ENCODE measurements around the gene BRAT1.

Gene BRAT1

DNA sequence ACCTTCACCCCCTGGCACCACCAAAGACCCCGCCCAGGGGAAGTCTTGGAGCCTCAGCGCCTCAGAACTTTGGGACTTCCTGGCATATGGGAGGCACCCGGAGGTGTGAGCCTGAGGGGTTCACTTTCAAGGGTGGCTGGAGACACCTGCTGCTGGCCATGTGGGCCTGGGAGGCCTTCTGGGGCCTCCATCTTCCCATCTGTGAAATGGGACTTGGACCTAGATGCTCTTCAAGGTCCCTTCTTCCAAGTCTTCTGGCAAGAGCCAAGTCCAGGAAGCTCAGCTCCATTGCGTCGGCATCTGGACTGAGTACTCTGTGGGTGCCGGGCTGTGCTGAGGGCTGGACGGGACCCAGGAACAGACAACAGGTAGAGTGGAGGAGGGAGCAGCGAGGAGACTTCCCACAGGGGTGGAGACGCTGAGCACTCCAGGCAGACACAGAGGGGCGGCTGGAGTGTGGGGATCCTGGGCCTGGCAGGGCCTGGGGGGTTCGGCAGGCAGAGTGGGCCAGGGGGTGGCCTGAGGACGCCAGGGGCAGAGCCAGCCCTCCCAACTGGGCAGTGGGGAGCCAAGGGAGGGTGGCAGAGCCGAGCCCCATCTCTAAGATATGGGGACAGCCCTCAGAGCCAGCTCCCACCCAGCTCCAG lies 45.1 kb downstream of the BRAT1 start:
- no peak for DNase-seq (ENCODE audit: low read depth)

DNA sequence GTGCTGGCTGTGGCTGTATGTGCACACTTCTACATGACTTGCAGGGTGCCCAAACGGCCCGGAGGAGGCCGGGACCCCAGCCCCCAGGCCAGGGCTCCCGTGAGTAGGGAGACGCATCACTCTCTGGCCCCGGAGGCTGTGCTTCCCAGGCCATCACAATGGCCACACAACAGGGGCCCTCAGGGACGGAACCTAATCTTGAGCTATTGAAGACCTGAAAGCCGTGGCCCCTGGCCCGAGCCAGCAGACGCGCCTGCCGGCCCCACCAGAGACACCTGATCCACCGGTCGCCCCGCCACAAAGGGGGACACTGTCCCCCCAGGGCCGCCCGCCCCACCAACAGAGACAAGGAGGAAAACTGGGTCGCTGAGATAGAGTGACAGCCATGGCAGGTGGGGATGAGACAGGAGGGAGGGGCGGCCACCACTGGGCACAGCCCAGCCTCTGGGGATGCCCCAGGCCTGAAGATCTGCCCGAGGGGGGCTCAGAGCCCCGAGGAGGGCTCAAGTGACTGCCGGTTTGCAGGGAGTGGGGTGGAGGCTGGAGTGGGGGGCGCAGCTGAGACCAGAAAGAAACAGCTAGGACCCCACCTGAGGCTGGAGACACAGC lies 45.9 kb downstream of the BRAT1 start:
- DNase-seq (ENCODE audit: low read depth): no peak

DNA sequence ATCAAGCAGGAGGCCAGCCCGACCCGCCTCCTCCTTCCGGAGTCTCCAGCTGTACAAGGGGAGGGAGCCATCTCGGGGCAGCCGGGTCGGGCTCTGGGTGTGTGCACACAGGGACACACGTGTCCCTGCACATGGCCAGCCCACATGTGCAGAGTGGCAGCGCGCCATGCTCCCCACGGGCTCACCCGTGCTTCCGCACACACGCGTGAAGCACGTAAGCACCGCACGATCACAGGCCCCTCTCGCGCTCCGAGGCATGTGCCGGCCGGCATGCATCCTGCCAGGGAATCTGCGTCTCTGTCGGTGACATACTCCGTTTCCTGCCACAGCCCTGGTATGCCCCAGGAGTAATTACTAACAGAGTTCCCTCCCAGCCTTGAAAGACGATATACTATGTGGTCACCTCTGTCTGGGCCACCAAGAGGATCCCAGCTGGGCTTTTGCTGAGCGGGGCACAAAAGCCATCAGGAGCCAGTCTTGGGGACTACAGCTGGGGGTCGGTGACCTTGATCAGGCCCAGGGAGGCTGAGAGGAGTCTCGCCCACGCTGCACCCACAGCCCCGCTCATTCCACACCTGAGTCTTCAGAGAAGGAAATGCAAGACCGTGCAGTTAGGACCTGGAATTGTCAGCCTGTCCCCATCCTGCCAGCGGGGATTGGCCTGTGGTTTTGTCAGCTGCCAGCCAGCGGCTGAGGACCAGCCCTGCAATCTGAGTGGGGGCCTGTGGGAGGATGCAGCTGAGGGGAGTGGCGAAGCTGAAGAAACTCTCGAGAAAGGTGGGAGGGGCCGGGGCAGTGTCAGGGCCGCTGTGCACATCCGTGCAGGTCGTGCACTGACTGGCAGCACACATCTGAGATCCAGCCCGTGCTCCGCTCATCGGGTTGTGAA lies 46.8 kb downstream of the BRAT1 start:
- peak; percentile 52 for DNase-seq (ENCODE audit: low read depth)

DNA sequence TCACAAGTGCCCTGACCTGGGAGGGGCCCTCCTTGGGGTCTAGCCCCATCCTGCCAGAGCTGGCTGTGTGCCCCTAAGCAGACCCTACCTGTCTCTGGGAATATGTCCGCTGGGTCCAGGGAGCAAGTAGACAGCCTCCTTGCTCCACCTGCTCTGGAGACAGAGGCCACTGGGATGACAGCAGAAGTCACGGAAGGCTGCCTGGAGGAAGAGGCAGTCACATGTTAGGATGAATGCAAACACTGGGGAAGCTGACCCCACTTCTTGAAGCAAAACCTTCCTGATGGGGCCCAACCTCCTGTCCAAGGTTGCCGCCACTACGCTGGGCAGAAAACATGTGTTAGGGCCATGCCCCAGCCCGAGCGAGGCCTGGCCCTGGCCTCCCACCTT lies 47.4 kb downstream of the BRAT1 start:
- no peak for DNase-seq (ENCODE audit: low read depth)

DNA sequence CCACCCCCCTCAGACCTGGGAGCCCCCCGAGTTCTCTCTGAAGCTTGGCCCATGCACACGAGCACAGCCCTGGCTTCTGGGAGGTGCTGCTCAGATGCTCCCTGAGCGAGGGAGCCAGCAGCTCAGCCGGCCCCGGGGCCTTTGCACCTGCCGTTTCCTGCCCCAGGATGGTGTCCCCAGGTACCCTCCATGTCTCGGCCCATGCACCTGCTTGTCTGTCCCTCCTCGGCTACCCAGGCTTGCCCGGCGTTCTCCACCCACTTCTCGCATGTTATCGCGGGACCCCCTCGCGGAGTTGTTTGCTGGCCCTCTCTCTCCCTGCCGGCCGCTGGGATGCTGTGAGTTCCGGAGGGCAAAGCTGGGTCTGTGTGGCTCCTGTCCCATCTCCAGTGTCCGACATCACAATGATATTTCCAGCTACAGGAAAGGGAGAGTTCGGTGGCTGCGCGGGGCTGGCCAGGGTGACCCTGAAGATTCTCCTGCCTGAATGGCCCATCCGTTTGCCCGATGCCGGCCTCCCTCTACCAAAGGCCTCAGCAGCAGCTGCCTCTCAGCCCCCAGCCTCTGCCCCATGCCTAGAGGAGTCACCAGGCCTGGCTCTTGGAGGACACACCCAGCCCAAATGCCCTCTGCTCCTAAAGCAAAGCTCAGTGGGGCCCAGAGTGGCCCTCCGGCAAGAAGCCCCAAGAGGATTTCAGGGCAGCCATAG lies 48.0 kb downstream of the BRAT1 start:
- no peak for DNase-seq (ENCODE audit: low read depth)

DNA sequence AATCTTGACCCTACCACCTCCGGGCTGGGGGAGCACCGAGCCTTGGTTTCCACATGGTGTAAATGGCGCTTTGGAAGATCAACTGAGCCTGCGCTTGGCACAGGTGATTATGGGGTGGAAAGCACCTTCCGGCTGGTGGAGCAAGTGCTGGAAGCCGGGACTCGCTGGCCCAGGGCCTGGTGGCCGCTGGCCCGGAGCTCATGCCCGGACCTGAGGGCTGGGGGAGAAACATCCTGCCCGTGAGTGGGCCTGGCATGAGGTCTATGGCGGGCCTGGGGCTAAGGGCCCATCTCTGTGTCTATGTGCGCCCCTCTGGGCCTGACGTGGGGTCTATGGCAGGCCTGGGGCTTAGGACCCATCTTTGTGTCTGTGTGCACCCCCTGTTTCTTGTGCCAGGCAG lies 49.9 kb downstream of the BRAT1 start:
- DNase-seq (ENCODE audit: low read depth): no peak

DNA sequence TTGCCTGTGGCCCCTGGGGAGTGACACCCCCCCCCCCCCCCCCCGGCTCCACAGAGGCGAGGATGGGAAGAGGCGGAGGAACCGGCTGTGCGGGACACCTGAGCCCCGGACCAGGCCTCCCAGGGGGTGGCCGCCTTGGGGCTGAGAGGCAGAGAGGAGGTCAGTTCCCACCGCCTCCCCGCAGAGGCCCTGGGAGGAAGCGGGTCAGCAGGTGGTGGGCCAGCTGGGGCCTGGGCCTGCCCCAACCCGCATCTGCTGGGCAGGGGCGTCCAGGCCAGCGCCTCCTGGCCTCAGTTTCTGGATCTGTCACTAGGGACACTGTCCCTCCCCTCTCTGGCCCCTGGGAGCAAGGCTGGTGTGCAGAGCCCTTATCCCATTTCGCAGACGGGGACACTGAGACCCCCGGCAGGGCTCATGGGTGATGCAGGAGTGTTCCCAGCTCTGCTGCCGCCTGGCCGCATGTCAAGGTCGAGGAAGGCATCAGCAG lies 50.4 kb downstream of the BRAT1 start:
- DNase-seq (ENCODE audit: low read depth): no peak

DNA sequence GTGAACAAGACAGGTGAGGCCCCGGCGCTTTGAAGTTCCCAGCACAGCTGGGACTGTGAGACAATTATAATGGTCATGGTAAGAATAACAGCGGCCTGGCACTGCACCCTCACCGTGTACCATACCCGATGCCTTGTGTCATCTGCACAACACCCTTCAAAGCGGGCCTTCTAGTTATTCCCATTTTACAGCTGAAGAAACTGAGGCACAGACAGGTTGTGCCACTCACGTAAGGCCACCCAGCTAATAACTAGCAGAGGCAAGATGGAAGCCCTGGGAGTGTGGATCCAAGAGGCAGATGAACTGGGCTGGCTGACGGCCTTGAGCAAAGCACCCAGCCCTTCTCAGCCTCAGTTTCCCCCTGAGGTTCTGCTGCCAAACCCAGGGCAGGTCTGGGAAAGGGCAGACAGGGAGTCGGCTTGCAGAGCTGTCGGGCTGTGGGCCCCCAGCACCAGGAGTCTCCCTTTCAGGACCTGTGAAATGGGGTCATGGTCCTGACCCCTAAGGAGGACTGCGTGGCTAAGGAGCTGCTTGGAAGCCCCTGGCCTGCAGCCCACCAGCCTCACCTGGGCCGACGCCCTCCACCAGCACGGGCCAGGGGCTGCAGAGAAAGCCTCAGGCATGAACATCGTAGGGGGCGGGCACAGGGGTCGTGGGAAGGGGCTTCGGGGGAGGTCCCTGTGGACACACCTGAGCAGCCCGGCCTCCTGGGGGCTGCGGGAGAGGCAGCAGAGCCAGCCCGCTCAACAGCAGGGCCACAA lies 51.0 kb downstream of the BRAT1 start:
- no peak for DNase-seq (ENCODE audit: low read depth)

DNA sequence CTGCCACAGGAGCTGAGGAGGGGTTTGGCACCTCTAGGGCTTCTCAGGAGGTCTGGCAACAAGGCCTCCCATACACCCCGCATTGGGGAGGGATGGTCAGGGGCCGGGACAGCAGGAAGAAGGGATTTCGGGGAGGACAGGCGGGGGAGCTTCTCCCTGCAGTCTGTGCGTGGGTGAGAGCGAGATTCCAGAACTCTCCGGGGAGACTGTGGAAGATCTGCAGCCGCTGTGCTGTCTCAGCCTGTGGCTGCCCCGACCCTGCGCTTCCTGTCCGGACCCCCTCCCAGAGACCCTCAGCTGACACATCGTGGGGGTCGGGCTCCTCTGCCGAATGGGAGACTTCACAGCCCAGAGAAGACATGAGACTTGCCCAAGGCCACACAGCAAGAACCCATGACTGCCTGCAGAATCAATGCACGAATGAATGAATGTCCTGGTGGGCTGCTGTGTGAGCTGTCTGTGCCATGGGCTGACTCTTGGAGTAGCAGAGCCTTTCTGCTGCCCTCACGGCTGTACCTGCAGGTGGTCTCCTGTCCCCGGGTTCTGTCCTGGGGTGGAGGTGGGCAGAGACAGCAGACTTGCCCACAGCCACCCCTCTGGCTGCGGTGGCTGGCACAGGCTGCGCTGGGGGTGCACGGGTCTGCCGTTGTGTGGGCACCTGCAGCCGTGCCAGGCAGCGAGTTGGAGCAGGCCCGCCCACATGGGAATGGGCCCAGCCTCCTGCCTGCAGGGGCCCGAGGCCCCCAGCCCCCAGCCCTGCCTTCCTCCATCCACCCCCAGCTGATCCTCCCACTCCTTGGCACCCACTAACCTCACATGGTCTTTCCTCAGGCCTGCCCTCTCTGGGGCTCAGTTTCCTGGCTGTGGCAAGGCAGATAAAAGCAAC lies 52.0 kb downstream of the BRAT1 start:
- DNase-seq (ENCODE audit: low read depth): no peak

DNA sequence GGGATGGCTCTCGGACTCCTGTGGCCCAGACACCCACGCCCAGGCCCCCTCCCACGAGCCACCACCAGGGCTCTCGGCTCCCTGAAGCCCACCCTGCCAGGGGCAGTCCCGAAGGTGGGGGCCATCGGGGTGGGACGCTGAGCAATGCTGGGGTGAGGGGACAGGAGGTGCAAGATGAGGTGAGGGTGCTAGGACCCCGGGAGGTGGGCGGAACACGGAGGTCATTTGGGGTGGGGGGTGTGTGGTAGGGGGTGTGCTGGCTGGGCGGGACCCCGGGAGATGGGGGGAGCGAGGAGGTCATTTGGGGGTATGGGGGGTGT lies 52.7 kb downstream of the BRAT1 start:
- DNase-seq (ENCODE audit: low read depth): no peak

DNA sequence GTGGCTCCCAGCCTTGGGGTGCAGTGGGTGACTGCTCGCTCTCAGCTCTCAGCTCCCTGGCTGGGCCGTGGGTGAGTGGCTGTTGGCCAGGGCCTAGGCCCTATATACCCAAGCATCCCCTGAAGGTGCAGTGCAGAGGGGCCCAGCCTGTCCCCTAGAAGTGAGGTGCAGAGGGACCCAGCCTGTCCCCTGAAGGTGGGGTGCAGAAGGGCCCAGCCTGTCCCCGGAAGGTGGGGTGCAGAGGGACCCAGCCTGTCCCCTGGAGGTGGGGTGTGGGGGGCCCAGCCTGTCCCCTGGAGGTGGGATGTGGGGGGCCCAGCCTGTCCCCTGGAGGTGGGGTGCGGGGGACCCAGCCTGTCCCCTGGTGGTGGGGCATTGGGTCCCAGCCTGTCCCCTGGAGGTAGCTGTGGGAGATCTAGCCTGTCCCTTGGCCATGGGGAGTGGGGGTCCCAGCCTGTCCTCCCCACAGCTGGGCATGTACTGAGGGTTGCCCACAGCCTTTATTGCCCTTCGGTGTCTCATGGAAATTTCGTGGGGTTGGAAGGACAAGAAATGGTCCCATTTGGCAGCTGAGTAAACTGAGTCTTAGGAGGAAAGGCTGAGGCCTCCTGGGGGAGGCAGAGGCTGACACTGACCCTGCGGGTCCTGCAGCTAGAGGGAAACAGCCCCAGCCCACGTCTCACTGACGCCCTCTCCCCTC lies 53.2 kb downstream of the BRAT1 start:
- DNase-seq (ENCODE audit: low read depth): no peak

DNA sequence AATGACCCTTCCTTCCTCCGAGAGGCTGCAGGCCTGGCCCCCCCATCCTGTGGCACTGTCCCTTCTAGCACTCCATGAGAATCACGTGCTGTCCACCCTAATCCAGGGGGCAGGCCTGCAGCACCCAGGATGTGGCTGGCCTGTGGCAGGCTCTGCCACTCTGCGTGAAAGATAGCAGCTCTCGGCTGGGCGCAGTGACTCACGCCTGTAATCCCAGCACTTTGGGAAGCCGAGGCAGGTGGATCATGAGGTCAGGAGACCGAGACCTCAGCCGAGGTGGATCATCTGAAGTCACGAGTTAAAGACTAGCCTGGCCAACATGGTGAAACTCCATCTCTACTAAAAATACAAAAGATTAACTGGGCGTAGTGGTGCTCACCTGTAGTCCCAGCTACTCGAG lies 54.6 kb downstream of the BRAT1 start:
- DNase-seq (ENCODE audit: low read depth): no peak

DNA sequence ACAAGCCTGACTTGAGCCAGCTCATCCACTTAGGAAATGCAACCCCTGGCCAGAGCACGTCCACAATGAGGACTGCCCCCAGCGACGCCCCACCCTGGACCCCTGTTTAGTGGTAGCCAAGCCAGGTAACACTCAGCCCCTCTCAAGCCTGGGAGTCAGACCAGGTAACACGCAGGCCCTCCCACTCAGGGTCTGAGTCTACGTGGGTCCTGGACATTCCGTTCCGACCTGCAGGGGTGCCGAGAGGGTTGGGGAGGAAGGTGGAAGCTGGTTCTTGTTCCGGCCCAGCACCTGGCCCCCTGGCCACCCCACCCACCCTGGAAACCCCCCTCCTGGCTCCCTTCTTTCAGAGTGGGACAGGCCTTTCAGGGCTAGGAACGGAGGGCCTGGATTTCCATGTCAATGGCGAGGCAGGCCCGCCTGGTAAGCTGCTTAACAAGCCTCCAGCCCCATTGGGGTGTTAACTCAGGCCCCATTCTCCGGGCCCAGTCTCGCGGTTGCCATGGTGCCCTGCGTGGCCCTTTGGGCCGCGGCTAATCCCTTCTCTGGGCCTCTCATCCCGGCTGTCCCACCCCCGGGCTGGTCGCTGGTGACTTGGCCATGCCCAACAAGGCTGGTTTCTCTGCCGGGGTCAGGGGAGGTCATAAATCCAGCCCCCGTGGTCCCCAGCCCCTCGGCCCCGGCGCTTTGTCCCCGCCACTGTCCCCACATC lies 55.4 kb downstream of the BRAT1 start:
- DNase-seq (ENCODE audit: low read depth): no peak

DNA sequence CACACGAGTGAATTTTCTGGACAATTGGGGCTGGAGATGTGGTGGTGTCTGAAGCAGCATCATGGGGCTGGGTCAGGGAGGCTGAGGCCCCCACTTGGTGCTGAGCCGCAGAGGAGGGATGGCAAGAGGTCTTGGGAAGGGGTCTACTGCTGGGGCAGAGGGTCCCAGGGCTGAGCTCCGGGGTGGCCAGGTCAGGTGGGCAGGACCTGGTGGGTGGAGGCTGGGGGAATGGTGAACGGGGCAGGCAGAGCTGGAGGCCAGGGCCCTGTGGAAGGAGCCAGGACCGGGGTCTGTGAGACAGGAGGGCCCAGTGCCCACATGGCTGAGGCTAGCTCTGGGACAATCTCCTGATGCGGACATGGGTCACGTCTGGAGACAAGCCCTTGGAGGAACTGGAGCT lies 56.1 kb downstream of the BRAT1 start:
- no peak for DNase-seq (ENCODE audit: low read depth)

DNA sequence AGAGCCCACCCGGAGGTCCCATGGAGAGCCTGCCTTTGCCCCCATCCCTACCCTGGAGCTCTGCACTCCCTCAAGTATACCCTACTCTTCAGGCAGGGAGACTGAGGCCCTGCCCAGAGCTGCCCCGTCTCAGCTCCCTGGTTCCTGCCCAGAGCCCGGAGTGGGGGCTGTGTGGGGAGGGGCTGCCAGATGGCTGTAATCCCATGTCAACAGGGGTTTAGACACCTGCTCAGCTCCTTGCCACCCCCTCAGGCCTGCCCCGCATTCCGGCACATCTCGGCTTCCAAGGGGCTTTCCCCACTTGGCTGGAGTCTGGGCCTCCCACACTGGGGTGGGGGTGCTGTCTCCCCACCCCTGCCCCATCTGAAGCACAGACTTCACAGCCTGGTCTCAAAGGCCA lies 56.6 kb downstream of the BRAT1 start:
- DNase-seq (ENCODE audit: low read depth): no peak

DNA sequence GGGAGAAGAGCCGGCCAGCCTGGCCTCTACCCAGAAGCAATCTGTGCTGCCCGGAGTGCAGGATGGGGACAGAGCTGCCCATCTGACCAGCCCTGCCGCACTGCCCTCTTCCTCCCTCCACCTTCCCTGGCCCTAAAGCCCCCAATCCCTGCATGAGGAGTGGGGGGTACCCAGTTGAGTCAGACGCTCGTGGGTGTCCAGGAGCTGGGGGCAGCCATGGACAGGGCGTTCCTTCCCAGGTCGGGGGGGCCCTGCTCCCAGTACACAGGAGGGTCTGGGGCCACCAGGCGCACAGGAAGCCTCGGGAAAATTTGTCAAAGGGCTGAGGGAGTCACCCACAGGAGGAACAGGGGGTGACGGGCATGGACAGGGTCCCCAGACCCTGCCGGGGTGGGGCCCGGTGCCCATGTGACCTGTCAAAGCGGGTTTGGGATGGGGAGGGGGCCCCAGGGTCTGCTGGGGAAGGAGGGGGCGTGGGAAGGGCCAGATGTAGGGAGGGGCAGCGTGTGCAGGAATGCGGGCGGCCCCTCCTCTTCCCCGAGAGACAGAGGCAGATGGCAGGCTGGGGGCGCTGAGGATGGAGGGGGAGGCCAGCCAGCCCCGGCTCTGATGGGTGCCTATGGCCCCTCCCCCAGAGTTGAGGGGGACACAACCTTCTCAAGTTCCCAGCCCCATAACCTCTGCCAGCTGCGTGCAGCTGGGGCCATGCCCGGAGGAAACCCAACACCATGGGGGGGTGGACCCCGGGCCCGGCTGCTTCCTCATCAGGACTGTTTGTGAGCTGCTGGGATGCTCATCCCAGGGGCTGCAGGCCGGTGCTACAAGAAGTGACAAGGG lies 57.6 kb downstream of the BRAT1 start:
- DNase-seq (ENCODE audit: low read depth): no peak

DNA sequence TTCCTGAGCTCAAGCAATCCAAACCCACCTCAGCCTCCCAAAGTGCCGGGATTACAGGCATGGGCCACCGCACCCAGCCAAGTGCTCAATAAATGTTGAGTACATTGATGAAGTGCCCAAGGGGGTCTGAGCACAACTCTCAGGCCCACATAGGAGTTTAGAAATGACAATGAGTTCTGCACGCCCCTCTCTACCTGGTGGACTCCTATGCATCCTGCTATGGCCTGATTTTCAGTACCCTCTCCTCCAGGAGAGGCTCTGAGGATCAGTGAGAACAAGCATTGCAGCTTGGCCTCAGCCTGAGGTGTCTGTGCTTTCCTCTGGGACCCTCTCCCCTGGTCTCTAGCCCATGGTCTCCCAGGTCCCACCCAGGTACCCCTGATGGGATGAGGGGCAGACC lies 58.3 kb downstream of the BRAT1 start:
- DNase-seq (ENCODE audit: low read depth): no peak

DNA sequence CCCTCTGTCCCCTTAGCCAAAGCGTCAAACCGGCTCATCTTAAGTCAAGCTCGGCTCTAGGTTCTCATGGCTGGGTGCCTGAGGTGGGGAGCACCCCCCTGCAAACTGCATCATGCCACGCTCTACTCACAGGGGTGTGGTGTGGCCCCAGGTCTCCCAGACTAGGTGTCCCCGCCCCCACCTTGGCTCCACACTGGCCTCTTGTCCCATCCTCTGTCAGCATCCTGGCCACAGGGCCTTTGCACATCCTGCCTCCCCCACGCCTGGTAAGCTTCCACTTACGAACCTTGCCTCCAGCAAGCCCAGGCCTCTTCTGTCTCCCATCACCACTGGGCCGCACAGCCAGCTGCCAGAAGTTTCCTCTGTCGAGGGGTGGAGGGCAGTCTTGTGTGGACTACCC lies 58.9 kb downstream of the BRAT1 start:
- DNase-seq (ENCODE audit: low read depth): no peak
